ENCODE results near the gene COPG2. TPM values are rescaled to one million over a fixed set of nuclear protein-coding genes. Genes with fewer than 3 reads are reported as not detected.

Gene COPG2
- total and polyA plus RNA-seq, 5 experiments from 2014 or later = 1.9 to 11.9 (median 6.5) TPM

DNA sequence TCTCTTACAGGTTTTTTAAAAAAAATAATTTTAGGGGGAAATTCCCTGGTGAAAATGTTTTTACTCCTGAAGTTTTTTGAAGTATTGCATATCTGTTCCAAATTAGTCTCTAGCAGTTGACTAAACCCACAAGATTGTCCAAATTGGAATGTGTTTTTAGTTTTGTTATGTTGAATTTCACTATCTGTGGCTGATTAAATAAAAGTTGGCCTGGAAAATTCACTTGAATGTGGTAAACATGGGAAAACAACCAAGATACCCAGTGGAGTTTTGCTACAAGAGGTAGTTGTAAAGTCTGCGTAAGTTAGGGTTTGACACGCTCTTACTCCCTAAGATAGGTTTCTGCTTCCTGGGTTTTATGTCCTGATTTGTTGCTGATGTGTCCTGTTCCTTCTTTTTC lies 14.5 kb upstream of the COPG2 start:
- H3K4me3 Mint-ChIP-seq = no peak overlapping the region
- POLR2A ChIA-PET = no interaction called here
- H3K27ac Mint-ChIP-seq = no peak overlapping the region
- DNase-seq (no peak), ATAC-seq (no peak)
- peaks cover 3 to 11% (median 4%) of the 10 kb centered on the region in 5 donors for H3K27me3 Mint-ChIP-seq
- H3K9me3 Mint-ChIP-seq = peaks cover 0 to 12% (median 0%) of the 10 kb centered on the region in 9 donors
- H3K36me3 Mint-ChIP-seq = peaks cover 0 to 9% (median 0%) of the 10 kb centered on the region in 3 donors
- no peaks in the 10 kb centered on the region for H3K4me1 Mint-ChIP-seq

DNA sequence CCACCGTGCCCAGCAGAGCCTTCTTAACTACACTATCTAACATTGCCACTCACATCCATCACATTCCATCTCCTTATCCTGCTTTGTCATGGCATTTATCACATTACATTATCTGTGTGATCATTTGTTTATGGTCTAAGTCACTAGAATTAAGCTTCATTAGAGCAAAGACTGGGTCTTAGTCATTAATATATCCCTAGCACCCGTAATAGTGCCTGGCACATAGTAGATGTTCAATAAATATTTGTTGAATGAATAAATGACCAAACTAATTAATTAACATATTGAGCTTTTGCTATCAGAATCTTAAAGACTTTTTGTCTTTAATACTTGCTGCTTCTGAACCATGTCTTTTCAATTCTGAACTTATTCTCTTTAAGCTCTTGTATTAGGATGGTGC lies 5.9 kb upstream of the COPG2 start:
- DNase-seq = no peak
- peaks cover 0 to 11% (median 0%) of the 10 kb centered on the region in 5 donors for H3K27me3 Mint-ChIP-seq
- no peaks in the 10 kb centered on the region for H3K9me3 Mint-ChIP-seq
- no peak overlapping the region for H3K4me3 Mint-ChIP-seq
- POLR2A ChIA-PET = no interaction called here
- ATAC-seq = no peak
- peaks cover 0 to 5% (median 4%) of the 10 kb centered on the region in 4 donors for H3K4me1 Mint-ChIP-seq
- H3K27ac Mint-ChIP-seq = no peak overlapping the region
- H3K36me3 Mint-ChIP-seq = no peaks in the 10 kb centered on the region

GRCh38 chr7:130673066-130673465 lies 4.5 kb upstream of the COPG2 start:
- peaks cover 0 to 9% (median 0%) of the 10 kb centered on the region in 5 donors for H3K27me3 Mint-ChIP-seq
- H3K9me3 Mint-ChIP-seq = no peaks in the 10 kb centered on the region
- no peak for ATAC-seq
- no peak overlapping the region for H3K27ac Mint-ChIP-seq
- POLR2A ChIA-PET = no interaction called here
- DNase-seq = no peak
- peaks cover 0 to 11% (median 10%) of the 10 kb centered on the region in 4 donors for H3K4me1 Mint-ChIP-seq
- H3K4me3 Mint-ChIP-seq = no peak overlapping the region
- no peaks in the 10 kb centered on the region for H3K36me3 Mint-ChIP-seq

- POLR2A ChIA-PET = interaction anchor here (0.6 kb wide), 1 partner anchor 695 kb away, joined by 4 read pairs; no protein-coding TSS in a partner anchor
- H3K4me3 Mint-ChIP-seq = no peak overlapping the region
- H3K27ac Mint-ChIP-seq = no peak overlapping the region
- DNase-seq (no peak), ATAC-seq (no peak)
- no peaks in the 10 kb centered on the region for H3K36me3 Mint-ChIP-seq
- peaks cover 5 to 19% (median 17%) of the 10 kb centered on the region in 4 donors for H3K4me1 Mint-ChIP-seq
- H3K9me3 Mint-ChIP-seq = no peaks in the 10 kb centered on the region
- H3K27me3 Mint-ChIP-seq = peaks cover 0 to 6% (median 0%) of the 10 kb centered on the region in 5 donors
Measured at GRCh38 chr7:130672146-130672545, 3.6 kb upstream of the COPG2 start.

DNA sequence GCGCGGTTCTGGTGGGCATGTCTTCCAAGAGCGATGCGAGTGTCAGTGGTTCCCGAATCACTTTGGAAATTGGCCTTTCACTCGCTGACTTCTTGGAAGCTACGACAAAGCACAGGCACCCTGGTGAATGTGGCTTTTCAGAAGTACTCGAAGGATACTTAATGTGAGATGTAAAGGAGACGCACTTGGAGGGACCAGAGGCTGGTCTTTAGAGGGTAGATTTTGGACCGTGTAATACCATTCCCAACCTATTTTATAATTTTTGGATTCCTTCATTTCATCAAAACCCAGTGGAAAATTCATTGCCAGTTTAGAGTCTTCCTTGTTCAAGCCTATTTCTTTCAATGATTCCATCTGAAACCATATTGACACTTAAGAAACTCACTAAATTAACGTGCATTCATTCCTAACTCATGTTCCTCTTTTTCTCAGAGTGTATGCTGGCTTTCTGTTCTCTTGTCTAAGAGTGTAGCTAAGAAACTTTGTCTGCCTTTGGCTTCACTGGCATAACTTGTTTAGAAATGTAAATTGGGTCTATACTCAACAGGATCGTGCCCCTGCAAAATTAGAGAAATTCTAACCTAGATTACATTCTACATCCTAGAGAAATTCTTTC lies 645 bp upstream of the COPG2 start:
- H3K36me3 Mint-ChIP-seq = peaks cover 0 to 7% (median under 1%) of the 10 kb centered on the region in 3 donors
- peaks cover 6 to 21% (median 18%) of the 10 kb centered on the region in 4 donors for H3K4me1 Mint-ChIP-seq
- no peaks in the 10 kb centered on the region for H3K9me3 Mint-ChIP-seq
- DNase-seq = peak in 5 of 10 donors; percentile 1 to 35 (median 6)
- peak in 1 of 2 donors; percentile 34 for ATAC-seq
- peak overlapping the region; percentile 81 to 95 (median 90) for H3K4me3 Mint-ChIP-seq
- POLR2A ChIA-PET = interaction anchor here (2.4 kb wide), 1 partner anchor 464 kb away, joined by 10 read pairs; the partner anchor contains the start of gene TMEM209
- peaks cover 0 to 5% (median 0%) of the 10 kb centered on the region in 5 donors for H3K27me3 Mint-ChIP-seq
- peak overlapping the region; percentile 28 to 91 (median 86) for H3K27ac Mint-ChIP-seq

- DNase-seq (no peak), ATAC-seq (peak; percentile 7 to 39)
- Mint-ChIP-seq H3K27ac (peak overlapping the region in 9 of 10 donors; percentile 16 to 90 (median 81)), H3K4me1 (peaks cover 6 to 21% (median 18%) of the 10 kb centered on the region in 4 donors), H3K9me3 (no peaks in the 10 kb centered on the region), H3K4me3 (peak overlapping the region; percentile 81 to 94 (median 89)), H3K36me3 (peaks cover 0 to 12% (median 7%) of the 10 kb centered on the region in 3 donors), H3K27me3 (peaks cover 0 to 2% (median 0%) of the 10 kb centered on the region in 5 donors)
- POLR2A ChIA-PET = interaction anchor here (2.4 kb wide), 1 partner anchor 462 kb away, joined by 10 read pairs; the partner anchor contains the start of gene TMEM209
Measured at GRCh38 chr7:130667593-130668257, 823 bp downstream of the COPG2 start.

GRCh38 chr7:130662426-130662825 lies 6.1 kb downstream of the COPG2 start:
- POLR2A ChIA-PET = no interaction called here
- Mint-ChIP-seq H3K4me3 (no peak overlapping the region), H3K9me3 (no peaks in the 10 kb centered on the region), H3K4me1 (peaks cover 3 to 22% (median 5%) of the 10 kb centered on the region in 4 donors), H3K27ac (no peak overlapping the region), H3K36me3 (peaks cover 3 to 51% (median 45%) of the 10 kb centered on the region in 3 donors), H3K27me3 (no peaks in the 10 kb centered on the region)
- ATAC-seq = no peak
- no peak for DNase-seq

DNA sequence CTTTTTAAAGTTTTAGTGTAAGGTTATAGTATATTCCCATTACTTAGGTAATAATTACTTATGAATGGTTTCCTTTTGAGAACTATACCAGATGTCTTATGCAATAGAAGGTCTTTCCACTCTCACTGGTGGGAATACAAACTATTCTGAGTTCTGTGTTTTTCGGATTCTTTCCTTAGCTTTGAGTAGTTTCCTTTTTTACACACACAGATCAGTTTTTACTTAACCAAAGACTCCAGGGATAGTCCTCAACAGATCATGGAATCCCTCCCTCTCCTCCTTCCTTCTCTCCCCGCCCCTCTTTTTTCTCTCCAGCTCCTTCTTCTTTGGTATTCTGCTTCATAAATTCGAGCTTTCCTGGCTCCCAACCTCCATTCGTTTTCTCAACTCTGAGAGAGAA lies 13.3 kb downstream of the COPG2 start:
- Mint-ChIP-seq H3K27me3 (no peaks in the 10 kb centered on the region), H3K4me3 (peak overlapping the region in 1 of 10 donors; percentile 29), H3K27ac (no peak overlapping the region), H3K9me3 (no peaks in the 10 kb centered on the region), H3K4me1 (peaks cover 0 to 5% (median 0%) of the 10 kb centered on the region in 4 donors), H3K36me3 (peaks cover 0 to 62% (median 35%) of the 10 kb centered on the region in 3 donors)
- ATAC-seq = no peak
- no peak for DNase-seq
- POLR2A ChIA-PET = interaction anchor here (0.6 kb wide), 1 partner anchor 33 kb away, joined by 3 read pairs; no protein-coding TSS in a partner anchor

DNA sequence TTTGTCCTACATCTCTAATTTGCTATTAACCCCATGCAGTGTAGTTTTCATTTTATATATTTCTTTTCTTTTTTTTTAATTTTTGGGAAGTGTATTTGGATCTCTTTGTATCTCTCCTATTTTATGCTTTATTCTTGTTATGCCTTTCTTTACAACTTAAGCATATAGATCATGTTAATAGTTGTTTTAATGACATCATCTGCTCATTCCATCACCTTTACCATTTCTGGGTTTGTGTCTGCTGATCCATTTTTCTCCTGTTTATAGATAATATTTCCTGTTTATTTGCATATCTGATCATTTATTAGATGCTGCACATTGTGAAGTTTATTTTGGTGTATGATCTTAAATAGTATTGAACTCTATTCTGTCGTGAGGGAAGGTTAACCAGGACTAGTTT lies 13.7 kb downstream of the COPG2 start:
- DNase-seq (no peak), ATAC-seq (no peak)
- POLR2A ChIA-PET = interaction anchor here (0.6 kb wide), 1 partner anchor 33 kb away, joined by 3 read pairs; no protein-coding TSS in a partner anchor
- Mint-ChIP-seq H3K4me1 (peaks cover 0 to 5% (median 2%) of the 10 kb centered on the region in 4 donors), H3K36me3 (peaks cover 4 to 61% (median 35%) of the 10 kb centered on the region in 3 donors), H3K4me3 (no peak overlapping the region), H3K27ac (no peak overlapping the region), H3K9me3 (peaks cover 0 to 4% (median 0%) of the 10 kb centered on the region in 9 donors), H3K27me3 (no peaks in the 10 kb centered on the region)

DNA sequence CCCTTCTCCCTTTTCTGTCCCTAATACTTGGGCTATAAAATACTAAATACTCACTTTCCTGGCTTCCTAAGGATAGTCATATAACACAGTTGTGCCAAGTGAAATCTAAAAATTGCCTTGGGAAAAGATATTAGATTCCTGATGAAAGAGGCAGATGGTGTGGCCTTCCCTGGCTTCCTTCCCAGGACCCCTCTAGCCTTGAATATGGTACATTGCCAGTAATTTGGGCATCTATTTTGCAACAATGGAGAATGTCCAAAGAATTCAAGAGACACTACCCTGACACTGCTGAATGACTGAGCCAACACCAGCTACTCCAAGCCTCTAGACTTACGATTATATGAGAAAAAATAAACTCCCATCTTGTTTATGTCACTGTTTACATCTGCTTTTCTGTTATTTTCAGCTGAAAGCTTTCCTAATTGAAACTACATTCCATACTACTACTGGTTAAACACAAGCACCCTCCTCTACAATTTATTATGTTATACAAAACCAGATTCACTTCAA lies 17.9 kb downstream of the COPG2 start:
- no peaks in the 10 kb centered on the region for H3K27me3 Mint-ChIP-seq
- ATAC-seq (no peak), DNase-seq (no peak)
- peaks cover 0 to 10% (median 3%) of the 10 kb centered on the region in 4 donors for H3K4me1 Mint-ChIP-seq
- H3K4me3 Mint-ChIP-seq = no peak overlapping the region
- peaks cover 32 to 70% (median 60%) of the 10 kb centered on the region in 3 donors for H3K36me3 Mint-ChIP-seq
- H3K9me3 Mint-ChIP-seq = peaks cover 0 to 17% (median 5%) of the 10 kb centered on the region in 9 donors
- POLR2A ChIA-PET = no interaction called here
- no peak overlapping the region for H3K27ac Mint-ChIP-seq

- Mint-ChIP-seq H3K9me3 (peaks cover 0 to 17% (median 6%) of the 10 kb centered on the region in 9 donors), H3K27ac (peak overlapping the region in 1 of 10 donors; percentile 2), H3K4me1 (peaks cover 0 to 10% (median 2%) of the 10 kb centered on the region in 4 donors), H3K4me3 (no peak overlapping the region), H3K36me3 (peaks cover 37 to 73% (median 71%) of the 10 kb centered on the region in 3 donors), H3K27me3 (no peaks in the 10 kb centered on the region)
- ATAC-seq (no peak), DNase-seq (no peak)
- POLR2A ChIA-PET = no interaction called here
Measured at GRCh38 chr7:130649004-130649790, 19.4 kb downstream of the COPG2 start.

GRCh38 chr7:130648580-130648979 lies 20.0 kb downstream of the COPG2 start:
- peaks cover 0 to 17% (median 6%) of the 10 kb centered on the region in 9 donors for H3K9me3 Mint-ChIP-seq
- DNase-seq (no peak), ATAC-seq (no peak)
- no peak overlapping the region for H3K27ac Mint-ChIP-seq
- peaks cover 37 to 71% (median 70%) of the 10 kb centered on the region in 3 donors for H3K36me3 Mint-ChIP-seq
- peaks cover 0 to 10% (median 1%) of the 10 kb centered on the region in 4 donors for H3K4me1 Mint-ChIP-seq
- H3K27me3 Mint-ChIP-seq = no peaks in the 10 kb centered on the region
- no peak overlapping the region for H3K4me3 Mint-ChIP-seq
- POLR2A ChIA-PET = no interaction called here

Data from naive thymus-derived CD8-positive, alpha-beta T cell (primary cell).